Stimulated activated CD4-positive, alpha-beta T cell treated with anti-CD3 and anti-CD28 coated beads, Interleukin-4, amount 100 ng/mL, for 4 hours (primary cell): ENCODE data around the gene RREB1.

Source experiments
- DNase-seq, 2 experiments: peaks; one replicate each; pipeline ENCODE4 v3.0.0-alpha.2; 2020

Gene RREB1

DNA sequence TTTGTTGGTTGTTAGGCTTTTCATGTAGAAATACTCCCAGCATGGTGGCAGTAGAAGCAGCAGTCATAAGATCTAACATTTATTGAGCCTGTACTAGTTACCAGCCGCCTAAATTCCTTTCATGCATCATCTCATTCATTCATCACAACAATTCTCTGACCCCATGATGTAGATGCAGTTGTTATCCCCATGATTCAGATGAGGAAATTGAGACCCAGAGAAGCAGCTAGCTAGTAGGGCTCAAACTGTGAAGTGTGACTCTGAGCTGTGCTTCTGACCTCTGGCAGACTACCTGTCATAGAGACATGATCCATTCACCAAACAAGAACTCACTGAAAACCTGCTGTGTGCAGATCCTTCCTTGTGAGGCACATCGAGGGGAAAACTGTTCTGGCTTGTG, 16.9 kb downstream of the RREB1 start:
- no peak for DNase-seq

DNA sequence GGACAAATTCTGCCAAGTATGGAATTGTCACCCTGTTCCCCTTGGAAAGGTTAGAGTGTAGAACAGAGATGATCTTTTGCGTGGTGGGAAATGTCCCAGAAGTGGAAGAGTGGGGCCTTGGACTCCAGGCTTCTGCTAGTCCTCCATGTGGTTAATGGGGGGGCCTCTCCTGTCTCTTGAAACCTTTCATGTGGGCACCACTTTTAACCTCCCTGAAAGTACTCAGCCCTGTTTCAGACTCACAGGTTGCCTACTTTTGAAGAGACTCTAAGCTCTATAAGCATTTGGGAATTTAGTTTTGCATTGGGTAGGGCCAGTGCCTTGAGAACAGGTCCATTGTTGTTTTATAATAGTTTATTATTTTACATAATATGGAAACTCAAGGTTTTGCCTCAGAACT, 17.5 kb downstream of the RREB1 start:
- no peak for DNase-seq

DNA sequence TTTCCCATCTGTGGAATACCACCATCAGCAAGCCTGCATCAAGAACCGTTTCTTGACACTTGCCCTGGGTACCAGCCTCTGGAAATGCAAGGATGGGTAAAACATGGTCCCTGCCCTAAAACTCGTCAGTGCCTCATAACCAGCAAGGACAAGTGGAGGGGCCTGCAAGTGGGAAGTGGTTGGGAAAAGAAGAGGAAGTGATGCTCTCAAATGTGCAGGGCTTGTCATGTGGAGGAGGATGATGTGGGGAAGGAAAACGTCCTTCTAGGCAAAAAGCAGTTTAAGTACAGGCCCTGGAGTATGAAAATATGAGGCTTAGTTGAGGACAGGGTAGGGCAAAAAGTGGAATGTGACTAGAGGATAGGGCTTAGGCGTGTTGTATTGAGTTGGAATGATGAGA, 19.0 kb downstream of the RREB1 start:
- DNase-seq = no peak

DNA sequence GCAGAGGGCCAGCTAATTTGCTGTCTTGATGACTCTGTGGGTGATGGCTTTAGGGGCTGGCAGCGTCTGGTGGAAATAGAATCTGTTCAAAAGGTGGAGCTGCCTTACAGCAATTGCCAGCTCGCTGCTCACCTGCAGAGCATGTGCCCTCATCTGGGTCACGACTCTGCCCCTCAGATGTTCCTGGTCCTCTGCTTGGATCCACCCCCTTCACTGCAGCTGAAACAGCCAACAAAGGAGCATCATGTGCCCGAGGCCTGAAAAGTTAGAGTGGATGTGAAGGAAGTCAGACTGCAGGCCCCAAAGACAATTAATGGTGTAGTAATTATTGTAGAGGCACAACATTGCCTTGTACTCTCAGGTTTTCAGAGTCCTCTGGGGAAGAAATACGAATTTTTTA, 19.9 kb downstream of the RREB1 start:
- no peak for DNase-seq

DNA sequence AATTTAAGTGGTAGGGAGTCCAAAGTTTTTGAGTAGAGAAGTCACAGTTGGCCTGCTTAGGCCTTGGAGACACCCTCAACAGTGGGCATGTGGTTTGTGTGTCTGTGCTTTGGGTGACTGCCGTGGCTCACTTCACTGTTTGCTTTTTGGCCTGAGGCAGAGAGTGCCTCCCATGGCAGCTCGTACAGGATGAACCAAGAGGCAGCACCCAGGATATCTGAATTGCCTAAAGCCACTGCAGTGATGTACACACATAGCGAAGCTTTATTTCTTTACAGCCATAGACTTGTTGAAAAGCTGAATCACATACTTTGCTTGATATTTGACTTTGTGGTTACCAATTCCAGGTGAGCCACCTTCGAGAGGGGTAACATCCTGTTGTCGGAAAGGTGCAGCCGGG, 21.6 kb downstream of the RREB1 start:
- no peak for DNase-seq

DNA sequence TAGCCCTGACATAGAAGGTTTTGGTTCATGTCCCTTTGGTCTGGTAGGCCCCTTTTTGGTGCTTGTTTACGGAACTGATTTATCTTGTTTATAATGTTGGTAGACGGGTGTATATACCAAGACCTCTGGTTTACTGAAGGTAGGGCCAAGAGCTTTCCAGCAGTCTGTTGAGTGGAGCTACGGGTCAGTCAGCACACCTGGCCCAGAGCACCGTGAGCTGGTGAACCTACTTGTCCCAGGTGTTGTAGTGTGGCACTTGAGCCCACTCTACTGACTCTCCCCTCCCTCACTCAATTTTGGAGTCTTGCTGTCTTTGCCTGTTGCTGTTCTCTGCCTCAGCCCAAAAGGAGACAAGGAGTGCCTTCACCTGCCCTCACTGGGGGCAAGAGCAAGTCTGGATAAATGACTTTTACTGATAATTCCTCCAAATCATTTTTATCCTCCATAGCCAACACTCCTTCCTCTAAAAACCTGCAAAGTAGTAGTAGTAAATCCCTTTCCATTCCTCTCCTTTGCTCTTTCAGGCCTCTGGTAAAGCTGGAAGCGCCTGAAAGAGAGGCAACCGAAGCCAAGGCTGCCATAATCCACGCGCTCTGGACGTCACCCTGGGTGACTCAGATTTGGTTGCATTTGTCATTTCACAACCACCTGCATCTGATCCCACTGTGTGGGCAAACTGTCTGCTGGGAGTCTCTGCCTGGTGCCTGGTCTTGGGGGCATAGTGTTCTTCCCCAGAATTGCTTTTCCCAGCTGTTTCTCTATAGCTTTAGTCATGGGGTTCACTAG, 22.2 kb downstream of the RREB1 start:
- peak in 1 of 2 experiments; percentile 15 for DNase-seq

DNA sequence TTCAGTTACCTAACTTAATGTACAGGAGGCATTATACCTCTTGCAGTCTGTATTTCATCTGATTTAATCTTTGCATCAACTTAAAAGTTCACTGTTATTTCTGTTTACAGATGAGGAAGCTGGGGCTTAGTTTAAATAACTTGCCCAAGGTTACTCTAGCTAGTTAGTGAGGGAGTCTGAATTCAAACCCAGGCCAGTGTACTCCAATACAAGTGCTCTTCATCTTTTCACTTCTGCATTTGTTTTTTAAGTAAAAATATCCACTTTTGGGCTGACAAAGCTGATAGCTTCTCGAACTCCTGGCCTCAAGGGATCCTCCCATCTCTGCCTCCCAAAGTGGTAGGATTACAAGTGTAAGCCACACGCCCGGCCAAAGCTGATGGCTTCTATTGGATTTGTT, 23.6 kb downstream of the RREB1 start:
- DNase-seq = no peak

DNA sequence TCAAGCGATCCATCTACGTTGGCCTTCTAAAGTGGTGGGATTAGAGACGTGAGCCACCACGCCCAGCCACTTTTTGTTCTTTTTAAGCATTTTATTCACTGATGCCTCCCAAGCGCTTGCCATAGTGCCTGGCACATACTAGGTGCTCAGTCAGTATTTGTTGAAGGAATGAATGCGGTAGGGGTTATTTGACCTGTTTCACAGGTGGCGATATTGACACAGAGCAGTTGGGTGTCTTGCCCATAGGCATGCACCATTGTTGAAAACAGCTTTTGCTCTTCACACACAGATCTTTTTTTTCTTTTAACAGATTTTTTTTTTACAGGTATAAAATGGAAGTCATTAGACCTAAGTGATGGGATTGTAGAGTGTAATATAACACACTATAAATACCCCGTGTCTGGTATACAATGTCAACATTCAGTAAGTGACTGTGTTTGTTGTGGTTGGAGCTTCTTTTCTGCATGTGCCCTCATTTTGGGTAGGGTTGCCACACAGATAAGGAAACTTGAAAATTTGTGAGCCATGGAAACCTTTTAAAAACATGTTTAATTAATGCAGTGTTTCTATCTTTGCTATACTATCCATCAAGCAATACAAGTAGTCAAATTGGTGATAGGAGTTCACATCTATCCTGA, 24.8 kb downstream of the RREB1 start:
- DNase-seq = no peak

DNA sequence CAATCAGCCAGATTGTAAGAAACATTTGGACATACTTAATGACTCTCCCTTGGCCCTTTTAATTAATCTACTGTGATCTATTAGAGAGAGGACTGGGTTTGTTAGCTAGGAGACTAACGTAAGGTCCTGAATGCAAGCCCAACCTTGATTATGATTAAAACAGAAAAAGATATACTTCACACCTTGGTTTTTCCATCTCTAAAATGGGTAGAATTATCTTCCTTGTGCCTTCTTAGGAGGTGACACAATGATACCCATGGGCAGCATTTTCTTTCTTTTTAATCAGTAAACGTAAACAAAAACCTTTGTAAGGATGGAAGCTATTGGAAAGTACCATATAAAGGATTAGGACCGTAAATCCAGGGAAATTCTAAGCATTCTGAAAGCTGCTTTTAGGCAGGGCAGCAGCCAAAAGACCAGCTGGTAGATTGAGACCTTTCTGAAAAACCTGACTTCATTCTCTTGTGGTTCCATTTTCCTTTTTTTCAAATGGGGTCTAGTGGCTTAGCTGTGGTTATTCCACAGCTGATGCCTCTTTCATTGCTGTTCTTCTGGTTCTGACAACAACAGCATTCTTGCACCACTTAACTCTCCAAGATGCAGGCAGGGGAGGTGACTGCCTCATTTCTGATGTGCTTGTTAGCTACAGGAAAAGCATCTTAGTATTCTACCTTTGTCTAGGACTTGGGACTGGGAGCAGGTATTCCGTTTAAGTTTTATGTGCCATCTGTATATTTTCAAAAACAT, 27.4 kb downstream of the RREB1 start:
- no peak for DNase-seq

DNA sequence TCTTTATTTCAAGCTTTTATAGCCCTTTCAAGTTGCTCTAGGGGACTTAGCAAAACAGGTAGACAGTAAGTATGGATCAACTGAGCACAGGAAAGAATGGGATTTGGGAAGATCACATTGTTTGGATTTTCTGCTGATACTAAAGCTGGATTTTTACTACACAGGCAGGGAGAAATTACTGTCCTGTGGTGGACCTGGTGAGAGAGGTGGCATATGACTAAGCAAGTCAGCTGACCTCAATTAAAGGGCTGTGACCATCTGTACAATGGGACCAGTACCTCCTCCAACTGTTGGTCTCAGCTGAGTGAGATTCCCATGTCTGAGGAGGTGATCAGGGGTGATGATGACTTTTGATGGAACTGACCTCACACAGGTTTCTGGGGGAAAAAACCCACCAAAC, 28.0 kb downstream of the RREB1 start:
- DNase-seq = no peak

DNA sequence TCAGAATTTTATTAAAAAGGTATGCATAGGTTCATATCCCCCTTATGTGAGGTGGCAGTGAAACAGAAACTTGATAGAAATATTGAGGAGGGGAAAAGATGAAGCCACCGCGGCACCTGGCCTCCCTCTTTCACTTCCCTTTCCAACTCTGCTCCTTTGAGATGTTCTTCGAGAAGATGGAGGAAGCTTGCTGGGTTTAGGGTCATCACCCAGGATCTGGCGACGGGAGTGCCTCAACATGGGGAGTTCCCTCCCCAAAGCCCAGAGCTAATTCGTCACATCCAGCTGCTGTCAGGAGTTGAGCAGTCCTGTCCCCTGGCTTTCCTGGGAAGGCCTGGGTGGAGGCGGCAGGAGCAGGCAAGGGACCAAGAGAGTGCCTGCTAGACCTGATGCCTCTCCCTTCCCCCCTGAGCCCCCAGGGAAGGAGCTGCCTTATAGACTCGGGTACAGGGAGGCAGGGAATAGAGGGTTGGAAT, 29.1 kb downstream of the RREB1 start:
- no peak for DNase-seq

DNA sequence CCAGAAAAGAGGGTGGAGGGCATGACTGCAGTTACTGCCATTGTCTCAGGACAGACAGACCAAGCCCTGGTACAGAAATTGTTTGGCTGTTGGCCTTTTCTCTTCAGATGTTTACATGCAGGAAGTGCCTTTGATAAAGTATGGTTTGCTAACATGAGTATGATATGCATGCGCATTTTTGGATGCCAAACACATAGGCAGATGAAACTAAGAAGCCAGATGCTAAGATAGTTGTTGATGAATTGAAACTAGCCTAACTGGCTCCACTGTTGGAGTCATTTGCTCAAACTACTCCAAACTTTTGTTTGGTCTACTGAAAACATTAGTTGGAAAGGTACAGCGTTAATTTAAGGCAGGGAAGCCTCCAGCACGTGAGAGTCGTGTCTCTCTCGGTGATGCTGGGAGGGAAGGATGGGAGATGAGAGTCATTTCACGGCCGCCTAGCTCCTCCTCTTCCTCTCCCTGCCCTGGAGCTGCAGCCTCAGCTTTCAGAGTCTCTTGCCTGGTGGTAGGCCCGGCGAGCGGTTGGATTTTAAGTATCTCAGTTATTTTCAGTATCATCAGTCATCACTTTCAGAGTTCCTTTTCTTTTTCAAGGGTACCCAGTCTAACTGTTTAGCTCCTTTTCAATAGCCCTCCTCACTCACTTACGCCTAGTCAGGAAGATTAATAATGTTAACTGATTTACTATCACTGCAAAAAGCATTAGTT, 29.7 kb downstream of the RREB1 start:
- peak; percentile 52 to 54 for DNase-seq

DNA sequence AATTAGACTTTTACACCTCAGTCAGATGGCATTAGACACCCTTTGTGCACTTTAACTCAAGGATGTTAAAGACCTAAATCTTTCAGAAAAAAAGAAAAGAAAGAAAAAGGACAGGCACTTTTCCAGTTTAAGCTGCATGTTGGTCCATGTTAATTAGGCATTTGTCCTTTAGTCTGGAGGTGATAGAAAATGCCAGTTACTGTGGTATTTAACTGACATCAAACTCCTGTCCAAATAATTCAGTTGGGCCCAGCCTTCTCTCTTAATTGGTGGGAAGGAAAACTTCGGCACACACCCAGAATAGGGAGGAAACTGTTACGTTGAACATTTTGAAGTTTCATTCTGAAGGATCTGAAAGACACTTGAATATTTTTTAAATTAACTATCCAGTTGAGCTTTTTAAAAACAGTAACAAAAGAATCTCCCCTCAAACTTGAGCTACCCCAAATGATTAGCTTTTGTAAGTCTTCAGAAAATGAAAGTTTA, 30.3 kb downstream of the RREB1 start:
- DNase-seq = no peak

DNA sequence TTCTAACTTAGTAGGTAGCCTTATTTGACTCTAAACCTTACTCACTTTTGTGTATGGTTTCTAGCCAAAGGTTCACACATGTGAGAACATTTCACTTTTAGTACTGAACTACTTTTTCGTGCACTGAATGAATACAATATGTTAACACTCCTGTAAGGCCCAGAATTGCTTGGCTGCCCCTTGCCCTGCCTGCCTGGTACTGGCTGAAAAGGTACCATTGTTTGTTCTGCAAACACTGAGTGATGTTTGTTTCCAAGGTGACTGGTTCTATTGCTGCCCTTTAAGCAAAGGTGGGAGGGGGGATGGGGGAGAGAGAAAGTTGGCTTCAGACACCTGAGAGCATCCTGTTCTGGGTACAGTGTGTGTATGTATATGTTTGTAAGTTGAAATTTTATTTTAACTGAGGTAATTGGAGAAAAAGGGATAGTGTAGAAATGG, 31.2 kb downstream of the RREB1 start:
- no peak for DNase-seq

DNA sequence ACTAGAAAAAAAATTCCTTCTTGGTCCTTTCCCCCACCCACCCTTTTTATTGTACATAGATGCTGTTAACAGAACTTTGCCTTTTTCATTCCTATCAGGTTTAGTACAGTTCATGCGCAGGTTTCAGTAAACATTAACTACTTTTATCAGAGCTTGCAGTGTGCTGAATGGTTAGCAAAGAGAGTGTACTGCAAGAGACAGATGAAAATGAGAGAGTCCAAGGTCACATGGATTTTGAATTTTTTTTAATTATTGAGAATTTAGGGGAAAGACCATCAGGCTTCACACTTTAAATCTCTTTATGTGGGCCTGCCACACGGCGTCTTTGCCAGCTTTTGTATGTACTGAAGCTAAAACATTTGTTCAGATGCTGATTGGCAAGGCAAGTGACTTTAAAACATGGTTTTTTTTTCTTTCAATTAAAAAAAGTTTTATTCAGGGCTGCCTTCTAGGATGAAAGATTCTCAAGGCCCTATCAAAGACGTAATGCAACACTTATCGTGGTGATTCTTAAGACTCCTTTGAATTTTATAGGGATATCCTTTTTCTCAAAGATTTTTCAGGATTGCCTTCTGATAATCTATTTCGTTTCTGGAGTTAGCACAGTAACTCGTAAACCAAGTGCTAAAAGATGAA, 32.2 kb downstream of the RREB1 start:
- DNase-seq = no peak

DNA sequence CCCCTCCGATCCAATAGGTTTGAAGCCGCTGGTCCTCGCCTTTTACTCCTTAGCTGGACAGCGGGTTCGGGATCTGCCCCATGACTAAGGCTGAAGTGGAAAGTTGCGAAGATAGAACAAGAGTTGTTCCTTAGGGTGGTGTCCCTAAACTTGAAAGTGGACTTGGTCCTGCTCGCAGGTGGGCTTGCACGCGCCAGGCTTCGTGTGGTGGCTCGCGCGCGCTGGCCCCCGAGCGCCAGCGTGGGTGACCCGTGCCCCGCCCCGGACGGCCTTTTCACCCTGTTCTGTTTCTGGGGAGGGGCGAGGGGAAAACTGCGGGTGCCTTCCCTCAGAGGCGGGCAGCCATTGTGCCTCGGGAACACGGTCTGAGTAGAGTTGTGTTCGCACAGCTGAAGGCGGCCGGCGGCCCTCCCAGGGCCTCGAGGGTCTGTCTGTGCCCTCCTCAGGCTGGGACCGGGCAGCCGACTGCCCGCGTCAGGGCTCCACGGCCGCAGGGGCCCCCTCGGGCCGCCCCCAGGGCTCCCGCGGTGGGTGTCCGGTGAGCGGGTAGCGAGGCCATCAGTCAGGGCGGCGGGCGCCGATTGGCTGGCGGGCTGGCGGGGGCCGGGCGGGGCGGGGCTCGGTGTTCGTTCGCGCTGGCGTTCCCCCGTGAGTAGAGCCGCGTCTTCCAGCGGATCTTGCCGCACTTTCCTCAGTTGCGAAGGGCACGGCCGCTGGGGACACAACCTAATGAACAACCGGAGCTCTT, 33.0 kb downstream of the RREB1 start:
- peak; percentile 69 to 83 for DNase-seq

DNA sequence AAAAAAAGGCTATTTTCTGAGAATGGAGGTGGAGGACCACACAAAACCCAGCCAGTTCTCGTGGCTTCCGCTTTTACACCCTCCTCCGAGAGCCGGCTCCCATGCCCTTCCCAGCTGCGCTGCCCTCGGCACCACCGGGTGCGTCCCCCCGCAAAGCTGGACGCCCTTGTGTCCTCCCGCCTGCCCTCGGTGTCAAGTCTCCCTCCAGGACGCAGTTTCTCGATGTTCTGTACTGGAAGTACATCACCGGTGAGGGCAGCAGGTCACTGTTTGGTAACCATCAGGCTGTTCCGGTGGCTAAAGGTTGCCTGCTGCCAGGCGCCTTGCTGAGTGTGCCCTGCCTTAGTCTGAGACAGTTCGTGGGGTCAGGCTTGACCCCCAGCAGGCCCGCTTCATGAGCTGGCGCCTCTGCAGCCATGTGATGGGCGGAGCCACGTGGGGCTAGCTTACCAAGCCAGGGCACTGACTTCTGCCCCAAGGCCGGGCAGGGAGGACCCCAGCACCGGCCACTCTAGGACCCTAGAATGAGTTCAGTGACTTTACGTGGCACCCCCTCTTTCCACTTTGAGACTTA, 34.6 kb downstream of the RREB1 start:
- DNase-seq = no peak

DNA sequence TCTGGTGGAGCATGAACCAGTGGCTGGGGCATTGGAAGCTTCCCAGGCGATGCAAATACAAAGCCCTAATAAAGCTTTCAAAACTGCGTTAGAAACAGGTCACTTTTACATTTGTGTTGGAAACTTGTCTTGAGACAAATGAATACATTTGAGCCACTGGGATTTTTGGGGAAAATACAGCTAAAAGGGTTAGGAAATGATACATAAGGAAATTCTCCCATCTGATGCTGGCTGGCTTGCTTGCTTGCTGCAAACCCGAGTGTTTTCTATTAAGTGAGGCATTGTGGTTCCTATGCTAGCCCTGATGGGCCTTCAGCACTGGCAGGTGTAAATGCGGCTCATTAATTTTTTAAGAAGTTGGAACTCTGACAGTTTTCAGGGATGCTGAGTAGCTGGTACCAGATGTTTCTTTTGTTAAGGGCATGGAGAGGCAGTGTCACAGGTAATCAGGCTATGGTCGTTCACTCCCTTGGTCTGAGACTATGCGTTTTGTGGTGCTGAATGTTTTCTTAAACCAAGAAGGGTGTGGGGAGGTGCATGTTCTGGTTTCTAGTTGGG, 35.2 kb downstream of the RREB1 start:
- DNase-seq = no peak

DNA sequence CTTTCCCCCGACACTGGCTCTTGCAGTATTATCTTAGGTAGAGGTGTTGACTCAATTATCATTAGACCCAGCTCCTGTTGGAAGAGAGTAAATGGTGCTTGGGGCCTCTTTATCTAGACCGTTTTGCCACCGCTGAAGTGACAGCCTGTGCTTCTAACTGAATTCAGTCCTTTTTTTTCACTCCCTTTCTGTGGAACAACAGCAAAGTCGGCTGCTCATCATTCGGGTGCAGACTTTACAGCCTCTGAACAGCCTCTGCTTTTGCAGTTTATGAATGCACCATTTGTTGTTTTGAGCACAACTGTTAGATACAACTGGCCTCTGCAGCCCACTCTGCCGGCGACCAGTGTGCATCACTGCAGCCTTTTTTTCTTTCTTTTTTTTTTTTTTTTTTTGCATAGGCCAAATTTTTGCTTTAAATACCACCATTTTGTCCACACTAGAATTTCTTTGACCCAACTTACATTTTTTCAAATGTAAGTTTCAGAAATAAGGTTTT, 35.8 kb downstream of the RREB1 start:
- DNase-seq = no peak

DNA sequence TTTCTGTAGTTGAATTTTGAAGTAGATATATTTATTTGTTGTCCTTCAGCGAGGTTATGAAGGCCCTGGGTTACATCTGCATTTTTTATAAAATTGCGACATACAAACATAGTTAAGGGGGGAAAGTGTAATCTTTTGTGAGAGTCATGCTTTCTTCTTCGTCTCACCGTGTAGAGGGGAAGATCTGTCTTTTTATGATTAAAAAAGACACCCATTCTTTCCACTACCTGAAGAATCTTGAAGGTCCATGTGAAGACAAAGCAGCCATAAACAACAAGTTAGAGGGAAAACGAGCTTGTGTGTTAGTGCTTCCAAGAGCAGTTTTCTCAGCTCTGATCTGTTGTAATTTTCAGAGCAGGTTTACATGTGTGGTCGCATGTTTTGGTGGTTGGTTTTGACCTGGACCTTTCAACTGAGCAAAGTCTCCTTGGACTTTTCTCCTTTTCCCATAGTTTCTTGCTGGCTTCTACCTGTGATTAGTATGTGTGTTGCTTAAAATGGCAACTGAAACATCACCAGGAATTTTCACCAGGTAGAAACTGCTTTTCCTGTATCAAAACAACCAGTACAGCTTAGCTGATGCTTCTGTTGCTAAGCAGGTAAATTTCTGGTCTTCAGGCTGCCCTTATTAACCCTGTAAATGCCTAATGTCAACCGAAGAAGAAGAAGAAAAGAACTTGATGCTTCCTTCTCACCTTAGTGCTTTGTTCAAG, 37.3 kb downstream of the RREB1 start:
- no peak for DNase-seq
